HL-60 (cell line): Measurements from ENCODE around the gene RHOU.

Source experiments
- DNase-seq, 2 experiments: peaks; one replicate each; pipeline ENCODE4 v3.0.0-alpha.2; 2010 to 2020; ENCODE audit warnings: low read depth in 1 of 2, low spot score in 1 of 2
- H3K27ac ChIP-seq: fragments of 250-450 bp; sonication (Bioruptor Pico); replicated peaks from 2 replicates; pipeline ENCODE4 v1.5.1; 2020; ENCODE audit warnings: mild to moderate bottlenecking, moderate library complexity
- H3K27me3 ChIP-seq: fragments of 250-450 bp; sonication (Bioruptor Pico); 2 replicates; pipeline ENCODE4 v1.5.1; 2021; ENCODE audit warnings: mild to moderate bottlenecking, moderate library complexity; ENCODE audit not compliant: insufficient read depth, poor library complexity, severe bottlenecking
- H3K4me3 ChIP-seq: replicated peaks from 2 replicates; pipeline ENCODE4 v1.5.1; 2011; ENCODE audit warnings: mild to moderate bottlenecking, control low read depth, low read length; ENCODE audit not compliant: insufficient read depth
- CTCF ChIP-seq: IDR thresholded peaks from one replicate; pipeline ENCODE4 v1.5.1; 2011; ENCODE audit warnings: low read length, control low read depth, inconsistent platforms; ENCODE audit not compliant: insufficient read depth
- GABPA ChIP-seq: IDR thresholded peaks from 2 replicates; pipeline ENCODE4 v1.6.1; 2012; ENCODE audit warnings: low read depth
- POLR2AphosphoS5 ChIP-seq: IDR thresholded peaks from 2 replicates; pipeline ENCODE4 v1.6.1; 2012; ENCODE audit warnings: low read depth
- REST ChIP-seq: IDR thresholded peaks from 2 replicates; pipeline ENCODE4 v1.6.1; 2012; ENCODE audit warnings: low read depth; ENCODE audit not compliant: insufficient replicate concordance
- SPI1 ChIP-seq: IDR thresholded peaks from 2 replicates; pipeline ENCODE4 v1.6.1; 2012; ENCODE audit warnings: low read depth, mild to moderate bottlenecking, borderline replicate concordance

The RHOU gene

GRCh38 chr1:228783418-228784040 lies 48.2 kb downstream of the RHOU start:
- no peak overlapping the region for H3K27ac ChIP-seq
- DNase-seq, result no peak
- H3K4me3 ChIP-seq, result no peak overlapping the region
- H3K27me3 ChIP-seq, result no peaks in the 10 kb centered on the region
- no peak for TF ChIP-seq POLR2AphosphoS5
- TF ChIP-seq REST, result no peak
- no peak for TF ChIP-seq CTCF
- TF ChIP-seq SPI1, result no peak

GRCh38 chr1:228784181-228784580 lies 48.9 kb downstream of the RHOU start:
- no peak overlapping the region for H3K27ac ChIP-seq
- no peak for TF ChIP-seq POLR2AphosphoS5
- no peak for TF ChIP-seq SPI1
- no peak for TF ChIP-seq CTCF
- no peak for TF ChIP-seq GABPA
- TF ChIP-seq REST, result no peak
- H3K4me3 ChIP-seq, result no peak overlapping the region
- DNase-seq, result no peak
- no peaks in the 10 kb centered on the region for H3K27me3 ChIP-seq

GRCh38 chr1:228785366-228786330 lies 50.4 kb downstream of the RHOU start:
- no peak overlapping the region for H3K27ac ChIP-seq
- no peaks in the 10 kb centered on the region for H3K27me3 ChIP-seq
- TF ChIP-seq SPI1 (no peak), REST (no peak), CTCF (no peak), POLR2AphosphoS5 (no peak), GABPA (no peak)
- H3K4me3 ChIP-seq, result no peak overlapping the region
- DNase-seq, result no peak
